ENCODE results near the gene BCKDHB.

BCKDHB gene

DNA sequence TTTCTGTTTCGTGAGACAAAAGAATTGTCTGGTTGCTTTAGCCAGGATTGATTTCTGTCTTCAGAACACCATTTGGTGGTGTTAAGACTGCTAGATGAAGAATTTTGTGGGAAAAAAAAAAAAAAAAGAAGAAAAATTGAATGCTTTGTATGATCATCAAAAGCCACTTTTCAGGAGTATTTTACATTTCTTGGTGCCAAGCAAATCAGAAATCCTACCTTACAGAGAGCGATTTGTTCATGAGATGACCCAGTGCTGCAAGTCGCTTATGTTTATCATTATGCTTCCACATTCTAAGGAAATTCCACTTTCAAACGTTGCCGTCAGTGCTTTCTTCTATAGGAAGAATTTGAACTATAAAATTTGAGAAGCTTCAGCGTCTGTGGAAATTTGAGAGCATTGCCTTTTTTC lies 228.7 kb downstream of the BCKDHB start:
- Histone ChIP-seq H3K9ac (ENCODE audit: low read length) (no peak overlapping the region), H3F3A (ENCODE audit: insufficient read depth, low read length) (no peaks in the 10 kb centered on the region), H3K9me3 (replicated peaks; ENCODE audit: insufficient read depth, low read length) (no peaks in the 10 kb centered on the region), H3K4me3 (ENCODE audit: low read length) (no peak overlapping the region), H3K9me2 (replicated peaks; ENCODE audit: insufficient read depth, low read length) (no peaks in the 10 kb centered on the region), H2AFZ (ENCODE audit: low read length) (no peak overlapping the region), H3K4me1 (ENCODE audit: low read length) (no peaks in the 10 kb centered on the region), H3K27ac (ENCODE audit: low read length) (no peak overlapping the region), H4K20me1 (ENCODE audit: insufficient read depth, low read length) (no peaks in the 10 kb centered on the region), H3K27me3 (replicated peaks; ENCODE audit: insufficient read depth, low read length) (no peaks in the 10 kb centered on the region), H3K79me2 (ENCODE audit: low read length) (no peaks in the 10 kb centered on the region), H3K36me3 (replicated peaks; ENCODE audit: insufficient read depth, low read length) (no peaks in the 10 kb centered on the region), H3K4me2 (ENCODE audit: low read depth, low read length) (no peak overlapping the region)
- DNase-seq = no peak
- TF ChIP-seq, protein P1, sequence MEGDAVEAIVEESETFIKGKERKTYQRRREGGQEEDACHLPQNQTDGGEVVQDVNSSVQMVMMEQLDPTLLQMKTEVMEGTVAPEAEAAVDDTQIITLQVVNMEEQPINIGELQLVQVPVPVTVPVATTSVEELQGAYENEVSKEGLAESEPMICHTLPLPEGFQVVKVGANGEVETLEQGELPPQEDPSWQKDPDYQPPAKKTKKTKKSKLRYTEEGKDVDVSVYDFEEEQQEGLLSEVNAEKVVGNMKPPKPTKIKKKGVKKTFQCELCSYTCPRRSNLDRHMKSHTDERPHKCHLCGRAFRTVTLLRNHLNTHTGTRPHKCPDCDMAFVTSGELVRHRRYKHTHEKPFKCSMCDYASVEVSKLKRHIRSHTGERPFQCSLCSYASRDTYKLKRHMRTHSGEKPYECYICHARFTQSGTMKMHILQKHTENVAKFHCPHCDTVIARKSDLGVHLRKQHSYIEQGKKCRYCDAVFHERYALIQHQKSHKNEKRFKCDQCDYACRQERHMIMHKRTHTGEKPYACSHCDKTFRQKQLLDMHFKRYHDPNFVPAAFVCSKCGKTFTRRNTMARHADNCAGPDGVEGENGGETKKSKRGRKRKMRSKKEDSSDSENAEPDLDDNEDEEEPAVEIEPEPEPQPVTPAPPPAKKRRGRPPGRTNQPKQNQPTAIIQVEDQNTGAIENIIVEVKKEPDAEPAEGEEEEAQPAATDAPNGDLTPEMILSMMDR (IDR thresholded peaks at IDR 0.05; ENCODE audit: low read length) = no peak
- TF ChIP-seq EZH2 (optimal IDR thresholded peaks at IDR 0.05; ENCODE audit: low read depth, low read length) (no peak), EZH2phosphoT487 (IDR thresholded peaks at IDR 0.05; ENCODE audit: low read length) (no peak)

DNA sequence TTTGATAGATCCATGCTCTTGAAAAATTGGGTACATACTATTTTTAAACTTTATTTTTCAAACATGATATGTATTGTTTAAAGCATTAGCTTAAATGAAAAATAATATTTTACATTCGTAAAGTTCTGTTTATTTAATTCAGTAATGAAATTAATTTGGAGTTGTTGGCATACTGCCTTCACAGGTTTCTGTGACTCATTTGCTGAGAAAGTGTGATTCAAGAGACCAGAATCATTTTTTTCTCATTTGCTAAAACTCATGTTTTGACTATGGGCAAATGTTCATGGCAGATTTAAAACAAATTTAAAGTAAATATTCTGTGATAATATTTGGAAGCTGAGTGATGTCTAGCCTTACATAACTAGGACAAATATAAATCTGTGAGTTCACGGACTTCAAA lies 230.4 kb downstream of the BCKDHB start:
- Histone ChIP-seq H3K27me3 (replicated peaks; ENCODE audit: insufficient read depth, low read length) (no peaks in the 10 kb centered on the region), H3K4me2 (ENCODE audit: low read depth, low read length) (no peak overlapping the region), H3K9ac (ENCODE audit: low read length) (no peak overlapping the region), H2AFZ (ENCODE audit: low read length) (no peak overlapping the region), H3F3A (ENCODE audit: insufficient read depth, low read length) (no peaks in the 10 kb centered on the region), H4K20me1 (ENCODE audit: insufficient read depth, low read length) (no peaks in the 10 kb centered on the region), H3K79me2 (ENCODE audit: low read length) (no peaks in the 10 kb centered on the region), H3K9me2 (replicated peaks; ENCODE audit: insufficient read depth, low read length) (no peaks in the 10 kb centered on the region), H3K4me3 (ENCODE audit: low read length) (no peak overlapping the region), H3K9me3 (replicated peaks; ENCODE audit: insufficient read depth, low read length) (no peaks in the 10 kb centered on the region), H3K27ac (ENCODE audit: low read length) (no peak overlapping the region), H3K36me3 (replicated peaks; ENCODE audit: insufficient read depth, low read length) (no peaks in the 10 kb centered on the region), H3K4me1 (ENCODE audit: low read length) (no peaks in the 10 kb centered on the region)
- no peak for DNase-seq
- TF ChIP-seq, protein P1 (IDR thresholded peaks at IDR 0.05; ENCODE audit: low read length) = no peak
- no peak for TF ChIP-seq EZH2 (optimal IDR thresholded peaks at IDR 0.05; ENCODE audit: low read depth, low read length)
- no peak for TF ChIP-seq EZH2phosphoT487 (IDR thresholded peaks at IDR 0.05; ENCODE audit: low read length)

DNA sequence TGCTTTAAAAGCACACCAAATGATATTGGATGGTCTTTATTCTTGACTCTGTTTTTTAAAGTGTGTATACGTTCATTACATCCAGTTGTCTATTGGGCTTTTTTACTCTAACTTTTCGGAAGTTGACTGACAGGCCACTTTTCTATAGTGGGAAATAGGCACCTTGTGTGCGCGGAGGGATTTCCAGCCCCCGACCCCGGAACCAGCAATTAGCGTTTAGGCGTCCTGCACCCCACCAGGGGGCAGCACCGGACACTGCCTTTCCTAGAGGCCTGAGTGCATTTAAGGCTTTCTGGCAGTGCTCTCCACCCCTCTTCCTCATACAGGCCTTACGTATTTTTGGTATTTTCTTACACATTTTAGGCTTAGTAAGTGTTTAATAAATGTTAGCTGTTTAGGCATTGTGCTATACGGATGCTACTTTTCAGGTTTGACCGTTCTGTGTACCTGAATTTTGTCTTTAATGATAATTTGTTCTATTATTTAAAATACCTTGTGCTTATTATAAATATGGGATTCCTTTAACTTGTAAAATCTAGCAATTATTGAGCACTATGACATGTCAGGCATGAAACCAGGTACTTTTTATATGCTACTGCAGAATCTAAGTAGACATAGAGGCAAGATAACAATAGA lies 231.8 kb downstream of the BCKDHB start:
- Histone ChIP-seq H3K9ac (ENCODE audit: low read length) (no peak overlapping the region), H3K27me3 (replicated peaks; ENCODE audit: insufficient read depth, low read length) (no peaks in the 10 kb centered on the region), H3K27ac (ENCODE audit: low read length) (no peak overlapping the region), H3K9me2 (replicated peaks; ENCODE audit: insufficient read depth, low read length) (no peaks in the 10 kb centered on the region), H2AFZ (ENCODE audit: low read length) (no peak overlapping the region), H3K79me2 (ENCODE audit: low read length) (no peaks in the 10 kb centered on the region), H4K20me1 (ENCODE audit: insufficient read depth, low read length) (no peaks in the 10 kb centered on the region), H3K4me3 (ENCODE audit: low read length) (no peak overlapping the region), H3K9me3 (replicated peaks; ENCODE audit: insufficient read depth, low read length) (no peaks in the 10 kb centered on the region), H3F3A (ENCODE audit: insufficient read depth, low read length) (no peaks in the 10 kb centered on the region), H3K4me2 (ENCODE audit: low read depth, low read length) (no peak overlapping the region), H3K36me3 (replicated peaks; ENCODE audit: insufficient read depth, low read length) (no peaks in the 10 kb centered on the region), H3K4me1 (ENCODE audit: low read length) (no peaks in the 10 kb centered on the region)
- DNase-seq = peak; percentile 22
- TF ChIP-seq EZH2phosphoT487 (IDR thresholded peaks at IDR 0.05; ENCODE audit: low read length) (no peak), EZH2 (optimal IDR thresholded peaks at IDR 0.05; ENCODE audit: low read depth, low read length) (no peak)
- TF ChIP-seq, protein P1 (IDR thresholded peaks at IDR 0.05; ENCODE audit: low read length) = peak; percentile 59
